H7 (cell line): ENCODE data around the gene PDX1. TPM values are rescaled to one million over a fixed set of nuclear protein-coding genes. Genes with fewer than 3 reads are reported as not detected.
A peak's percentile ranks its signal among the peaks of the same experiment; 100 is the strongest.

Source experiments
- DNase-seq: peaks from one replicate; pipeline ENCODE4 v3.0.0; 2012
- H3K27me3 ChIP-seq: 2 replicates; pipeline ENCODE4 v1.6.0; 2011; ENCODE audit warnings: mild to moderate bottlenecking, low read length; ENCODE audit not compliant: control insufficient read depth, insufficient read depth
- H3K36me3 ChIP-seq: replicated peaks from 2 replicates; pipeline ENCODE4 v1.5.1; 2011; ENCODE audit warnings: low read length; ENCODE audit not compliant: control insufficient read depth, insufficient read depth
- H3K4me3 ChIP-seq: 2 replicates; pipeline ENCODE4 v1.5.1; 2011; ENCODE audit warnings: low read depth, mild to moderate bottlenecking, control low read depth, low read length, moderate library complexity; ENCODE audit not compliant: insufficient read depth
- total RNA-seq: library from RNA; depleted of rRNA; stranded (reverse); fragments of >200 nt; shearing (Covaris generic); gene quantifications from 2 replicates; pipeline ENCODE4 v1.2.3, GENCODE V29; 2014

Gene PDX1
- total RNA-seq, 1 experiment from 2014 or later: not detected

- peak; percentile 59 for DNase-seq
- Histone ChIP-seq H3K36me3 (no peaks in the 10 kb centered on the region), H3K4me3 (no peak overlapping the region)
These were observed 8.6 kb downstream of the PDX1 start for GRCh38 chr13:27928353-27928804.

GRCh38 chr13:27928805-27929753 is 9.3 kb downstream of the PDX1 start:
- H3K36me3 ChIP-seq: no peaks in the 10 kb centered on the region
- H3K4me3 ChIP-seq: no peak overlapping the region
- DNase-seq: peak; percentile 57
- H3K27me3 ChIP-seq: peaks cover 92% of the 10 kb centered on the region

More at GRCh38 chr13:27928353-27928804, 8.6 kb downstream of the PDX1 start:
- peaks cover 93% of the 10 kb centered on the region for H3K27me3 ChIP-seq

GRCh38 chr13:27929868-27930267 is 10.1 kb downstream of the PDX1 start:
- no peaks in the 10 kb centered on the region for H3K36me3 ChIP-seq
- H3K4me3 ChIP-seq: no peak overlapping the region
- DNase-seq: no peak
- H3K27me3 ChIP-seq: peaks cover 84% of the 10 kb centered on the region

GRCh38 chr13:27933118-27933517 is 13.3 kb downstream of the PDX1 start:
- DNase-seq: no peak
- Histone ChIP-seq H3K36me3 (no peaks in the 10 kb centered on the region), H3K27me3 (peaks cover 51% of the 10 kb centered on the region), H3K4me3 (no peak overlapping the region)

- H3K4me3 ChIP-seq: no peak overlapping the region
- peaks cover 45% of the 10 kb centered on the region for H3K27me3 ChIP-seq
- H3K36me3 ChIP-seq: no peaks in the 10 kb centered on the region
- DNase-seq: no peak
These were observed 14.0 kb downstream of the PDX1 start for GRCh38 chr13:27933580-27934328.

GRCh38 chr13:27942972-27943371 is 23.2 kb downstream of the PDX1 start:
- Histone ChIP-seq H3K27me3 (peaks cover 3% of the 10 kb centered on the region), H3K4me3 (no peak overlapping the region), H3K36me3 (no peaks in the 10 kb centered on the region)
- no peak for DNase-seq

GRCh38 chr13:27952876-27953675 is 33.3 kb downstream of the PDX1 start:
- DNase-seq: no peak
- no peaks in the 10 kb centered on the region for H3K36me3 ChIP-seq

GRCh38 chr13:27953676-27954405 is 34.0 kb downstream of the PDX1 start:
- Histone ChIP-seq H3K4me3 (peak overlapping the region; percentile 37), H3K36me3 (no peaks in the 10 kb centered on the region), H3K27me3 (peaks cover 76% of the 10 kb centered on the region)
- peak; percentile 93 for DNase-seq

More at GRCh38 chr13:27952876-27953675, 33.3 kb downstream of the PDX1 start:
- H3K4me3 ChIP-seq: peak overlapping the region; percentile 37
- H3K27me3 ChIP-seq: peaks cover 70% of the 10 kb centered on the region

- H3K4me3 ChIP-seq: peak overlapping the region; percentile 37
- peak; percentile 82 for DNase-seq
- peaks cover 82% of the 10 kb centered on the region for H3K27me3 ChIP-seq
- no peaks in the 10 kb centered on the region for H3K36me3 ChIP-seq
These were observed 34.6 kb downstream of the PDX1 start for GRCh38 chr13:27954406-27954851.

GRCh38 chr13:27955014-27955591 is 35.3 kb downstream of the PDX1 start:
- DNase-seq: no peak
- Histone ChIP-seq H3K36me3 (no peaks in the 10 kb centered on the region), H3K27me3 (peaks cover 88% of the 10 kb centered on the region), H3K4me3 (no peak overlapping the region)

GRCh38 chr13:27956576-27957300 is 36.9 kb downstream of the PDX1 start:
- no peaks in the 10 kb centered on the region for H3K36me3 ChIP-seq
- peaks cover 100% of the 10 kb centered on the region for H3K27me3 ChIP-seq
- H3K4me3 ChIP-seq: no peak overlapping the region
- no peak for DNase-seq

- peaks cover 100% of the 10 kb centered on the region for H3K27me3 ChIP-seq
- H3K36me3 ChIP-seq: no peaks in the 10 kb centered on the region
- no peak overlapping the region for H3K4me3 ChIP-seq
- no peak for DNase-seq
These were observed 40.2 kb downstream of the PDX1 start for GRCh38 chr13:27959976-27960361.
